GM18511 (cell line): ENCODE results near the gene CLSTN2.

Source experiments
- ATAC-seq: cut with Tn5 transposase; IDR thresholded peaks from one replicate; pipeline ENCODE4 v1.9.1; 2021; ENCODE audit warnings: mild to moderate bottlenecking, moderate library complexity; ENCODE audit not compliant: unreplicated experiment

Gene CLSTN2

DNA sequence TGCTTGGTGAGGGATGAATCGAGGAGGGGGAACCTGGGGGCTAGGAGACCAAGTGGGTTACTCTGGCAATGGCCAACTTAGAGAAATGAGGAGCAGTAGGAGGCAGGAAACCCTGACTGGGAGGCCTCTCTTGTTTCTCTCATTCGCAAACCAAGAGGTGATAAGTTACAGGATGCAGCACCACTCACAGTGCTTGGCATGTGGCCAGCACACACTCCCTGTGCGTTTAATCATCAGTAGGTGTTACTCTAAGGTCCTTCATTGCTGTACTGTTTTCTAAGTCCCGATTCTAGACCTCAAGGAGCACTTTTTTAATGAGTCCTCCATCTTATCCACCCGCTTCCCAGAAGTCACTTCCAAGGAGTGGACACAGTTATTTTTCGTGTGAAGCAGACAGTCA is 428.8 kb downstream of the CLSTN2 start:
- no peak for ATAC-seq

GRCh38 chr3:140365872-140366697 is 431.1 kb downstream of the CLSTN2 start:
- ATAC-seq, result no peak

- no peak for ATAC-seq
Measured at GRCh38 chr3:140368223-140368811, 433.3 kb downstream of the CLSTN2 start.

DNA sequence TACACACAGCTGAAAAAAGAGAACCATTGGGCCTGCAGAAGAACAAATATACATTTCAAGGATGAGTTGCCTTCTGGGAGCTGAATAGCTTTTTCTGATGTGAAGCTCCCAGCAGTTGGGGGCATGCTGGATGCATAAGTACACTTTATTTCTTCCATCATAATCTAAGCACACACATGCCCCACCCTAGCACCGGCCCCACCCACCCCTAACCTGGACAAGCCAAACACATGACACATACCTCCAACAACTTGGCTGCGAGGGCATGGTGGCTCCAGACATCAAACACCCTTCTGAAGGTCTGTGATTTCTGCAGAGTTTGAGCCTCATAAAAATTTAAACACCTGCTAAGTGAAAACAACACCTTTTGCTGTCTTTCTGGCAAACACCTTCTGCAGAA is 435.7 kb downstream of the CLSTN2 start:
- ATAC-seq, result no peak

DNA sequence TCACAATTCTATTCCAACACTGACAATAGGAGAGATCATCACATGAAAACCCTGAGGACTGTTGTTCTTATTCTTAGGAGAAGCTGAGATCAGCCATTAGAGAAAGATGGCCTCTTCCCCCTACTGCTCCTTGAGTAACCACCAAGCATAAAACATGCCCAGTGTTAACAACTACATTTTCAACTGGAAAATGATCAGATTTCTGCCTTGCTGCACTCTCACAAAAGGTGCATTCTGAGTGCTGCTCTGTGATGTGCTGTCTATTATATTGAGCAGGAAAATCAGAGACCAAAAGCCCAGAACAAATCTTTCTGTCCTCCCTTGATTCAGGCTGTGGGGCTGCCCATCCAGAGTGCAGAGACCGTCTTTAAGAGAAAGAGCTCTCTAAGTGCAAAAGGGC is 438.2 kb downstream of the CLSTN2 start:
- ATAC-seq, result no peak

GRCh38 chr3:140375002-140375401 is 440.0 kb downstream of the CLSTN2 start:
- ATAC-seq, result no peak

DNA sequence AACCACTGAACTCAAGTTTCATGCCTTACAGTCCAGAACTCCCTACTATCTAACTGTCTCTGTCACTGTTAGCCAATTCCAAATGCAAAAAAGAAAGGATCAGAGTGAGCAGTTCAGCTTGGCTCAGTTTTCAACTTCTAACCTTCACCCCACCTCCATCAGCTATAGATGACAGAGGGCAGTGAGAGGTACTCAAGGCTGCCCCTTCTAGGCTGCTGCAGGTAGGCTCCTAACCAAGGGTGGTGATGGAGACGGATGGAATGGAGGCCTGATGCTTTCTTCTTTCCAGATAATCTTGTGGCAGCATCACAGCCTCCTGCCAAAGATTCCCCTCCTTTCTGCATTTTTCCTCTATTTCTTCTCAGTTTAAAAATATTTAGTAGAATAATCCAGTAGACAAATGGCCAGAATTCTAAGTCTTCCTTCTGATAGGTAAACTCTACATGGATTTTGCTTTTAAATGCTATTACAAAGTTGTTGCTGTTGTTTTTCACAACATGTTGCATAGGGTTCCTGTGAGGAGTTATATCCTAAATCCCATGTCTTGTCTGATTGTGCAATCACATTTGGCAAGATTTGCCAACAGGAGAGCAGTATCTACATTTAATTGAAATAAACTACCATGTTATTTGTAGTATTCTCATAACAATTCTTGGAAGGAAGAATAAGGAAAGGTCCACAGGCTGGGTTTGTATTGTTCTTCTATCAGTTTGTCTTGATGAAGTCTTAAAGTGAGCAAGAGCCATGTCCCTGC is 441.3 kb downstream of the CLSTN2 start:
- no peak for ATAC-seq

GRCh38 chr3:140377644-140378043 is 442.7 kb downstream of the CLSTN2 start:
- ATAC-seq, result no peak

DNA sequence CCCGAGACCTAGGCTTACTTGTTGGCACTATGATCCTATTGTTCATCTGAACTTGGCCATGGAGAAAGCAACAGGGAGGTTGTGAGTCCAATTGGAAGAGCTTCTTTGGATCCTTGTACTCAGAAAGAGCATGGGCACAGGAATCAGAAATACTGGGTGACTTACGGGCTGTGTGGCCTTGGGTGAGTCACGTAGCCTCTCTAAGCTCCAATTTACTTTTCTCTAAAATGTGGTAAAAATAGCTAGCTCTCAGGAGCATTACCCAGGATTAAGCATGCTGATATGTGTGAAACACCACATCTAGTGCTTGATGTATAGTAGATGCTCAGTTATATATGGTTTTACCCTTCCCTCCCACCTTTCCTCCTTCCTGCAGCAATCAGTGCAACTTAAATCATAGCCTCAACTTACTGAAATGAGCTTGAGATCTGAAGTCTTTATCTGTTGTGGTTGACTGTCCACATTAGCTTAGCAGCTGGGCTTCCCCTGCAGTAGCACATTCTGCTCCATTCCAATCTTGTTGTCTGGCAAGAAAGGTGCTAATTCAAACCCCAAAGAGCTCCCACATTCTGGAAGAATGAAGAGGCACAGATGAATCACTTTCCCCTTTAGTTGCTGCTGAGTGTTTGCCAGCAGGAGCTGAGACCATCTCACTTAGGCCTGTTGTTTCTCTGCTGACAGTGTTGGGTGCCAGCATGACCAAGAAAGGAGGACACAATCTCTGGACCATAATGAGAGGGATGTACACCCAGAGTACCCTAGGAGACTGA is 443.8 kb downstream of the CLSTN2 start:
- no peak for ATAC-seq

DNA sequence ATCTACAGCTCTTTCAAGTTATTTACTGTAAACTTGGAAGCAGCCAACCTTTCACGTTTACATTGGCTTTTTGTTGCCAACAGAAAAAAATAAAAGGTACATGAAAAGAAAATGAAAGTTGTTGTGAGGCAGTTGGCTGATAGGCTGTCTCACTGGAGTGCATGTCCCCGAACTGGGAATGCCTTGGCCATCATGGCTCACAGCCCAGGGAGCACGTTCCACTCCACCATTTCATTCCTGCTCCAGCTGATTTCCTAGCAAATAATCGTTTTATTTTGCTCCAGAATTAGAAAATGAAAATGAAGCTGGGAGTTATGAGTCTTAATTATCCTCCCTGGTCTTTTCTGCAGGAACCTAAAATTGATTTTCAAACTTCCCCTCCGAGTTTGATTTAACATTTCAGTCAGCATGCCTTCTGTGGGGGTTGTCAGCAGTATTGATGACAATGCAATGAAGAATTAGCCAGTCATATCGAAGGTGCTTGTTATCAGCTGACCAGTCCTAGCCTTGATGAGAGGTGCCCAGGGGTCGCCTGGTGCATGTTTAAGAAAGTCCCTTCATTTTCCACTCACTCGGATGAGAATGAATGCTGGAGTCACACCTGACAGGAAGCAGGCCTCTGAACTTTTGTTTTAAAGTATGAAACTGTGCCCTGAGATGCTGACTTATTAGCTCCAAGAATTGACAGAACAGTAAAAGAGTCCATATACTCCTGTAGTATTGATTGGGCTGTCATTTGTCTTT is 449.2 kb downstream of the CLSTN2 start:
- ATAC-seq, result no peak

DNA sequence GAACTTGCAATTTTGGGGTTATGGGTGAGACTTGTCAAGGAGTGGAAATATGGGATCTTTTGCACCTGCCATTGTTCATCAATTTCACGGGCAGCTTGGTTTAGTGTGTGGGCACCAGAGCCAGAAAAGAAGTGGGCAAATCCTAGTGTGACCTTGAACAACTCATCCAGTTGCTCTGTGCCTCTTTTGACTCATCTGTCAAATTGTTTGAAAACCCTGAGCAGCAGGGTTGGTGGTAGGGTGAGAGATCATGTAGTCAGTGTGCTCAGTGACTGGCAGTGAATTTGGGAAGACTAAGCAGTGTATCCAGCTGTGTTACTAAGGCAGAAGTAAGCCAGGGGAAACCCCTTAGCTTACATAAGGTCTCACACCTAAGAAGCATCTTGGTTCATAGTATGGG is 449.9 kb downstream of the CLSTN2 start:
- no peak for ATAC-seq

DNA sequence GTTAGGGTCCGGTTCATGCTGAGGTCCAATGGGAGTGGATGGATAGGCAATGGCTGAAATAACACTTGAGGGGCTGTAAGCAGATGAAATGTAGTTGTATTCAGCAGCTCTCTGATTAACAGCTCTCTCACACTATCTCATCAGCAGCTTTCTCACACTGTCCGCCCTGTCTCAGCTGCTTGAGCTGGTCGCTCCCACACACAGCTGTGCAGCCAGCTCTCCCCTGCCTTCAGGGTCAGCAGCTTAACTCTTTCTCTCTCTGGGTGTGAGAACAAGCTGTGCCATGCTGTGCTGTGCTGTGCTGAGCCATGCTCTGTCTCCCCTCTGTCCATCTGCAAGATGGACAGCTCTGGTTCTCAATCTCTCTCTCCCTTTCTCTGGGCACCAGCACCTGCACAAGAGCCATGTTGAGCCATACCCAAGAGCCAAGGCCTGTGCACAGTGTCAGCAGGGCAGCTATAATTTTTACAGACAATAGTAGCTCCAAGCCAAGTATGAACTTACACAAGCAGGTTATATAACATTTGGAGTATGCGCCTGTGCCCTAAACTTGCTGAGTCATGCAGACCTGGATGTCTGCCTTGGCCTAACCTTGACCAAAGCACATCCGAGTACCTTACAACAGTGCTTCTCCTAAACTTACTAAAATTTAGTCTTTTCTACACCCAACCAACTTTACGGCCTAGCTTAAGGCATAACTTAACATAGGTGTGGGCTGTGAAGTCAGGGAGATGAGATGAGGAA is 451.5 kb downstream of the CLSTN2 start:
- no peak for ATAC-seq

DNA sequence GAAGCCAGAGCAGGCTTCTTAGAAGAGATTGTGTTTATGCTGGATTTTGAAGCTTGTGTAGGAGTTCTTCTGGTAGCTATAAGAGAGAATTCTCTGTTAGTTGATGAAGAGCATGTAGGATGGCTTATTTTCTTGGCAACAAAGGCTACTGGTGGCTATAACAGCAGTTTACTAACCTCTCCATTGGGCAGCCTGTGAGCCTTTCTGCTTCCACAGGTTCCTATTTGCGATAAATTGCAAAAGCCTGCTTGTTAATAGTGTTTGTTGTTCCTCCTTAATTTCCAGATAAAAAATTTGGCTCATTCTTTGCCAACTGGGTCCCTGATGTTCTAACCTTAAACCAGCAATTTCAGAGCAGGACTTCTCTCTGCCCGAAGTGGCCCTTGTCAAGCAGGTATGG is 452.3 kb downstream of the CLSTN2 start:
- no peak for ATAC-seq

- no peak for ATAC-seq
Measured at GRCh38 chr3:140388202-140388922, 453.4 kb downstream of the CLSTN2 start.

DNA sequence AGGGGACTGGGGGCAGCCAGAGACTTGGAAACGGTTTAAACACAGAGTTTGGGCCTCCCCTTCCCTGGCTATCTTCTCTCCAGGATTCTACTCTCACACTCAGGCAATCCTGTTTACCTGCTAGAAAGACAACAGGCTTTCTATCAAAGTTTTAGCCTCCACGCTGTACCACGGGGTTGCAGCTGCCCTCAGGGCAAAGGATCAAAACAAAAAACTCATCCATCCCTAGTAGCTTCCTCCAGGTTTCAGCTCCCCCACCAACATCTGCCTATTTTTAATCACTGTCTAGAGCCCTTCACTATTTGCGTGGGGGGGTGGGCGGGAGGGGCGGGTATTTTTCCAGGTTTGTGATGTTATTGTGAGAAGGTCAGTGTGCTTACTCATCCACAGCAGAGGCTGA is 456.1 kb downstream of the CLSTN2 start:
- no peak for ATAC-seq

- no peak for ATAC-seq
Measured at GRCh38 chr3:140394488-140395133, 459.6 kb downstream of the CLSTN2 start.

DNA sequence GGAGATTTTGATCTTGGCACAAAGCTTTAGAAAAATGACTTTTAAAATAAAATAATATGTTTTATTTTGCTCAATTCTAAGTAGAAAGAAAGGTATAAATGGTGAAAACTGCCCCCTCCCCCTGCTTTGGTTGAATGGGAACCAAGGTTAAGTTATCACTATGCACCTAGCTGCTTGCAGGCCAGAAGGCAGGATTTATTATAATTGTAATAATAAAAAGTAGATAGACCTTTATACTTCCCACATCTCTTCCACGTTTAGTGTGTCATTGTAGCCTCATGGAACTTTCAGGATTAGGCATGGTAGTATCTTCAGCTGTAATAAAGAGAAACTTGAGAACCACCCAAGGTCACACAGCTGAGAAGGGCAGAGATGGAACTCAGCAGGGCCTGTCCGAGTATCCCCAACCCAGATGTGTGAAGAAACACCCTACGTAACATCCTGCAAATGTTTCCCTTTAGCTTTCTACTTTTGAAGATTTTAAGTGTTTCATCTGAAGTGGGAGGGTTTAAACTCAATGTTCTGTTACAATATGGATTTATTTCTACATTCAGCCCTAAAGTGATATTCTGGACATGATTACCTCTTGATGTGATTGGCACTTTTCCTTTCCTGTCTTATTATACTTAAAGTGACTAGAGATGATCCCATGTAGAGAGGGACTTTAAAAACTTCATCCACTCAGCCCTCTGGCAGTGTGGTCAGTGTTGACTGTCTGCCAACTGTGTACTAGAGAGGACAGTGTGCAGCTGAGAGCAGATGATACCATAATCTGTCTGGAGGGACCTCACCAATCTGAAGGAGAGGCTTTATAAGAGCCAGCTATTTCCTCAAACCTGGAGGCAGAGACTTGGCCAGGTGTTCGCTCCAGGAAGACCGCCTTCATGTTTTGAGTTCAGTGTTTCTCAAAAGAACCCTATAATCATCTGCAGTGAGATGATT is 460.4 kb downstream of the CLSTN2 start:
- ATAC-seq, result no peak

- no peak for ATAC-seq
Measured at GRCh38 chr3:140396110-140396509, 461.1 kb downstream of the CLSTN2 start.
